HG02885 (cell line): Measurements from ENCODE around the gene STX2.
"Not testable (repeated sequence)": the region's sequence is repeated elsewhere in the genome, so short reads cannot be mapped to it uniquely, and the experiment has no call there.

Source experiments
- ATAC-seq: cut with Tn5 transposase; IDR thresholded peaks from one replicate; pipeline ENCODE4 v1.9.1; 2021; ENCODE audit warnings: mild to moderate bottlenecking; ENCODE audit not compliant: unreplicated experiment, poor library complexity

The STX2 gene

DNA sequence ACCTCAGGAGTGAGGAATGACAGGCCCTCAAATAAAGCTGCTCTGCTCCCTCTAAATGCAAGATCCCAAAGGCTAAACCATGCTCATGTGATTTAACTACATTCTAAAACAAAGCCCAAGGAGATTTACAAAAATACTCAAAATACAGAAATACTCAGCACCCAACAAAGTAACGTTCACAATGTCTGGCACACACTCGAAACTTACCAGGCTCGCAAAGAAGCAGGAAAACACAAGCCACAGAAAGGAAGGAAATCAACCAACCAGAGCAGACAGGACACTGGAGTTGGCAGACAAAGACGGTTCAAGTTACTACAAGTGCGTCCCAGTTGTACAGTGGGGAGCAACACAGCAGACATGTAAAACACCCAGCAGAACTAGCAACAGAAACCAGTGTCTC, 33.4 kb downstream of the STX2 start:
- ATAC-seq: no peak

GRCh38 chr12:130804216-130804615, 34.8 kb downstream of the STX2 start:
- ATAC-seq: no peak

DNA sequence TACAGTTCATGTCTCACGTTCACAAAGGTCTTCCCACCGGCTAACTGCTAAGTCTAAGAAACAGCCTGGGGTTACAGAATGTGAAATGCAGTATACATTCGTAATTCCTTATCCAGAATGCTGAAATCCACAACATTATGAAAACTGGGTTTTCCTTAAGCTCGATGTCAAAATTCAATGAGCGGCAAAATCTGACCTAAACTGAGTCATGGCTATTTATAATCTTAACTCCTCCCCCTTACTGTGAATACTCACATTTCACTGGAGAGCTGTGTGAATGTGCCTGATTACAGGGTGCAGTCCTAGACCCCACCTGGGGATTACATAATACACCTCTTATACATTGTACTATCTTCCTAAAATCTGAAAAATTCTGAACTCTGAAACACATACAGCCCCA, 35.3 kb downstream of the STX2 start:
- ATAC-seq: no peak

GRCh38 chr12:130800312-130800711, 38.7 kb downstream of the STX2 start:
- ATAC-seq: peak; percentile 37

GRCh38 chr12:130799051-130799450, 40.0 kb downstream of the STX2 start:
- ATAC-seq: no peak

- ATAC-seq: peak; percentile 86
Measured at GRCh38 chr12:130796985-130797686, 41.9 kb downstream of the STX2 start.

GRCh38 chr12:130795906-130796305, 43.1 kb downstream of the STX2 start:
- ATAC-seq: no peak

GRCh38 chr12:130793554-130793849, 45.5 kb downstream of the STX2 start:
- no peak for ATAC-seq

GRCh38 chr12:130792821-130793553, 46.1 kb downstream of the STX2 start:
- ATAC-seq: no peak

GRCh38 chr12:130791629-130792028, 47.4 kb downstream of the STX2 start:
- no peak for ATAC-seq

DNA sequence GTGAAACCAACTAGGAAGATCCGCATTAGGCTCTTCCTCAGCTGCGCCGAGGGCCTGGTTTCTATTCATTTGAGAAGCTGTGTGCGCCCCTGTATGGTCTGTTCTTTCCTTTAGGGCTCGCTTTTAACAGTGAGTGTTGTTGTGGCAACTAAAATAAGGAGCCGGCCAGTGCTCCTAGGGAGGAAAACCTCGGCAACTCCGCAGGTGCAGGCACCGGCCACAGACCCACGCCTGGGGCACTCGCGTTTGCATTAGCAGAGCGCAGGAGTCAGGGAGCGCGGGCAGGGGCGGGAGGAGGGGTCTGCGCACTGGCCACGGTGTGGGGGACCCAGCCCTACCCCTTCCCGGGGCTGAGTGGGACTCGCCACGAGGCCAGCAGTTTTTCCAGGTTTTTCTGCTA, 50.5 kb downstream of the STX2 start:
- no peak for ATAC-seq

GRCh38 chr12:130787445-130788410, 51.3 kb downstream of the STX2 start:
- ATAC-seq: no peak

GRCh38 chr12:130787041-130787440, 52.0 kb downstream of the STX2 start:
- no peak for ATAC-seq

DNA sequence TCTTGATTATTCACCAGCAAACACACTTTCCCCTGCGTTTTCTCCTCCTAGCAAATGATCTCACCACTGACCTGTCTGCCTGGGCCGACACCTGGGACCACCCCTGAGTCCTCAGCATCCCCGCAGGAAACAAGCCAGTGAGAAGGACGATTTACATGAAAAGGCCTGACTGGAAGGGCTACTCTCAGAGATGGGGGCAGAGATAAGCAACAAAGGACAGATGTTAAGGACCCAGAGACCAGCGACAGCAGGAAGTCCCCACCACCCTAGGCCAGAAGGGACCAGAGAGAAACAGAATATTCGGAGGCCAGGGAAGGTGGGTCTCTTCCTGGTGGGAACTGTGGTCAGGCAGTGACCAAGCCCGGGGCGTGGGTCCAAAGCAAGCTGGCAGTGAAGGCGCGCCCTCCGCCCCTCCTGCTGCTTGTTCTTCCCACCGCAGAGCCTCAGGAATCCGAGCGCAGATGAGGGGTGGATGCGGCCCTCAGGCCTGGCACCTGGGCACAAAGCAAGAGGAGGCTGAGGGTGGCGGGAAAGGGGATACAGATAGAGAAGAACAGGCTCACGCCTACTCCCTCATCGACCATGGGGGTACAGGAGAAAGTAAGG, 55.8 kb downstream of the STX2 start:
- no peak for ATAC-seq

DNA sequence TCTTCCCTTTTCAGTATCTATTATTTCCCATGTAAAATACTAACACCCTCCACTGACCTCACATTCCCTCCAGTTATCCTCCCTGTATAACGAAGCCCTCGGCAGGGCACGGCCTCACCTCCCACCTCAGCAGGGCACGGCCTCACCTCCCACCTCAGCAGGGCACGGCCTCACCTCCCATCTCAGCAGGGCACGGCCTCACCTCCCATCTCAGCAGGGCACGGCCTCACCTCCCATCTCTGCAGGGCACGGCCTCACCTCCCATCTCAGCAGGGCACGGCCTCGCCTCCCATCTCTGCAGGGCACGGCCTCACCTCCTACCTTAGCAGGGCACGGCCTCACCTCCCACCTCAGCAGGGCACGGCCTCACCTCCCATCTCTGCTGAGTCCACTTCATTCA, 56.8 kb downstream of the STX2 start:
- ATAC-seq: not testable (repeated sequence)

DNA sequence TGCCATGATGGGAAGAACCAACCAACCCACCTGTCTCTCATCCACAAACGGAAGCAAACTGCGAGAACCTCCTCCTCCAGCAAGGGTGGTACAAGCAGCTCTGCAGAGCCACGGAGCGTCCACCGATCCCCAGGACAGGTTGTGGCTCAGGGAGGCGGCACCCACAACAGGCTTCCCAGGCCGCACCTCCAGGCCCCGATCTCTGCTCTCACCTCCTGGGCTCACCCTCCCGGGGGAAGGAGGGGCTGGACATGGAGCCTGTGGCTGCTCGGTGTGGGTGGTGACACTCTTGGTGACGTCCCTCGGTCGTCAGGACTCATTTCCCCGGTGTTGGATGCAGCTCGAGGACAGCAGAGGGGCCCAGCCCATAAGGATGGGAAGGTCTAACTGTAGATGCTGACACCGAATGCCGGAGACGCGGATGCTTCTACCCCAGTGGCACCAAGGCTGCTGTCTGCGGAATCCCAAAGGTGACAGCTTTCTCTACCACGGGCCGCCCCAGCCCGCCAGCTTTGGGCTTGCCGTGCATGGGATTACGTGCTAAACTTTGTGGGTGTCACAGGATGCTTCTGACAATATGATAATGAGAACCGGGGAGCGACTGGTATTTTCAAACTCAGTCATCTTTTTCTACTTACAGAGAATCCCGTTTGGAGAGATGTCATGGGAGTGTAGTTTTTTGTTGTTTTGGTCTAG, 58.0 kb downstream of the STX2 start:
- no peak for ATAC-seq

DNA sequence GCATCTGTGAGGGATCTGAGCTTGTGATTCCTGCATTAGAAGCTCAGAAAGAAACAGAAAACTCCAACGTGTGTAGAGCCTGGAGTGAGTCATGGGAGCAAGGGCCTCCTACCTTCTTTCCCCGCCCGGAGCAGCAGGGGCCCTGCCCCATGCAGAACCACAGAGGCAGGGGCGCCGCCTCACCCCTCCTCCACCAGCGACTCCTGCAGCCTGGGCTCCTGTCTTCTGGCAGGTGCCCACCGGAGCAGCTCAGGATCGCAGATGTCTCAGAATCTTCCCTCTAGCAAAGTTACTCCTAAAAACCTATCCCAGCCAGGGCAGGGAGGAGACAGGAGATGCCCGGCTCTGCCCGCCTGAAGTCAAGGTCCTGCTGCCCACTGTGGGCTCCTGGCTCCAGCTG, 58.7 kb downstream of the STX2 start:
- ATAC-seq: no peak

GRCh38 chr12:130778776-130779175, 60.3 kb downstream of the STX2 start:
- no peak for ATAC-seq

- no peak for ATAC-seq
Measured at GRCh38 chr12:130776857-130777339, 62.2 kb downstream of the STX2 start.
